AG08395 (cell line): ENCODE results near the gene CACNA1E.
"Not testable (repeated sequence)": the region's sequence is repeated elsewhere in the genome, so short reads cannot be mapped to it uniquely, and the experiment has no call there.

ENCODE experiments used
- DNase-seq: peaks from one replicate; pipeline ENCODE4 v3.0.0; 2012; ENCODE audit warnings: mixed read lengths, low spot score

CACNA1E gene

GRCh38 chr1:181812208-181812607 lies 328.9 kb downstream of the CACNA1E start:
- no peak for DNase-seq

GRCh38 chr1:181813266-181813665 lies 329.9 kb downstream of the CACNA1E start:
- DNase-seq: no peak

- DNase-seq: no peak
Observed at GRCh38 chr1:181816608-181817007, 333.3 kb downstream of the CACNA1E start.

- no peak for DNase-seq
Observed at GRCh38 chr1:181817091-181817490, 333.8 kb downstream of the CACNA1E start.

DNA sequence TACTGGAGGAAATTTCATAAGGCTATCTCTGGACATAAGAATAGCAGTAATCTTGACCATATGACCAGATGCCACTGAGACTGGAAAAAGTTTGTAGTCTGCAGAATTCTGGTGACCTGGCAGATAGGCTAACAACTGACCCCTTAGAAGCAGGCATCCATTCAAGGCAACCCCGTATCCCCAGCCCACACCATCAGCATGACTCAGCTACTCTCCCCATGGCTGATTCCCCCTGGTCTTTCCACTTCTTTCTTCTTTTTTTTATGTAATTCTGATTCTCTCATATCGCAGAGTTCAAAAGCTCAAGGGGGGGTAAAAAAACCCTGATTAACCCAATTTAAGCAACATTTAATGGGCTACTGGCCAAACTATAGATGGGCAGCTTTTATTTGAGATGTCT lies 335.1 kb downstream of the CACNA1E start:
- no peak for DNase-seq

DNA sequence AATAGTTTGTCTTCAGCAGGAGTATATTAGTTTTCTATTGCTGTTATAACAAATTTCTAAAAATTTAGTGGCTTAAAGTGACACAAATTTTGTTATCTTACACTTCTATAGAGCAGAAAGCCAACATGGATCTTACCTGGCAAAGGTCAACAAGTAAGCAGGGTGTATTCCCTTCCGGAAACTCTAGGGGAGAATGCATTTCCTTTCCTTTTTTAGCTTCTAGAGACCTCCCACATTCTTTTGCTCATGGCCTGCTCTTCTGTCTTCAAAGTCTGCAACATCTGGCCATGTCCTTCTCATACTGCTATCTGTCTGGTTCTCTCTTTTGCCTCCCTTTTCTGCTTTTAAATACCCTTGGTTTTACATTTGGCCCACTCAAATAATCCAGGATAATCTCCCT lies 335.6 kb downstream of the CACNA1E start:
- DNase-seq: no peak

- no peak for DNase-seq
Observed at GRCh38 chr1:181821701-181822100, 338.4 kb downstream of the CACNA1E start.

- not testable (repeated sequence) for DNase-seq
Observed at GRCh38 chr1:181832173-181832880, 349.0 kb downstream of the CACNA1E start.

DNA sequence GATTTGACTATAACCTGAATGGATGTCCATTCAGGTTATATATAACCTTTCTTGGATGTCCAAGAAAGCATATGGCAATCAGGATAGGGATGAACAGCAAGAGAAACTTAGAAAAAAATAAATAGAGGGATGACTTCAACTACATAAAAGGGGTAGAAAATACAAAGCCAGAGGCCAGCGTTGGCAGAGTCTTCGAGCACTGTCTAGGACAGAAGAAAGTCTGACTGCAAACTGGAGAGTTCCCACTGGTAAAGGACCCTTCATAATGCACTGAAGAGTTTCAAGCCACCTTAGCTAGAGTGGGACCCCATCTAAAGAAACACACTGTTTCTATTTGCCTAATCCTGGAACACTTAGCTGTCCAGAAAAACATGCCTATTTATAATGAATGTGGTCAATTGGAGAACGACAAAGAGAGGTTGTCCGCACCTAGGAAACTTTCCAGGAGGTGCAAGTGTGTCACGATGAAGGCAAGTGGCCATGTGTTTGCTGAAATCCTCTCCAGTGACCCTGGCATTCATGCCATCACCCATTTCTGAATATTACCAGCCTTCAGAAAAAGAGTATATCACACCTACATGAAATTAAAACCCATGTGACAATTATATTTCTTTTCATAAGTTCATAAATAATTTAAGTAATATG lies 362.8 kb downstream of the CACNA1E start:
- DNase-seq: no peak

GRCh38 chr1:181846681-181847080 lies 363.4 kb downstream of the CACNA1E start:
- no peak for DNase-seq

GRCh38 chr1:181849071-181849470 lies 365.8 kb downstream of the CACNA1E start:
- DNase-seq: no peak

DNA sequence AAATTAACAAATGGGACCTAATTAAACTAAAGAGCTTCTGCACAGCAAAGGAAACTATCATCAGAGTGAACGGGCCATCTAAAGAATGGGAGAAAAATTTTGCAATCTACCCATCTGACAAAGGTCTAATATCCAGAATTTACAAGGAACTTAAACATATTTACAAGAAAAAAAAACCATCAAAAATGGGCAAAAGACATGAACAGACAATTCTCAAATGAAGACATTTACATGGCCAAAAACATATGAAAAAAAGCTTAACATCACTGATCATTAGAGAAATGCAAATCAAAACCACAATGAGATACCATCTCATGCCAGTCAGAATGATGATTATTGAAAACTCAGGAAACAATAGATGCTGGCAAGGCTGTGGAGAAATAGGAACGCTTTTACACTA lies 370.9 kb downstream of the CACNA1E start:
- DNase-seq: not testable (repeated sequence)

DNA sequence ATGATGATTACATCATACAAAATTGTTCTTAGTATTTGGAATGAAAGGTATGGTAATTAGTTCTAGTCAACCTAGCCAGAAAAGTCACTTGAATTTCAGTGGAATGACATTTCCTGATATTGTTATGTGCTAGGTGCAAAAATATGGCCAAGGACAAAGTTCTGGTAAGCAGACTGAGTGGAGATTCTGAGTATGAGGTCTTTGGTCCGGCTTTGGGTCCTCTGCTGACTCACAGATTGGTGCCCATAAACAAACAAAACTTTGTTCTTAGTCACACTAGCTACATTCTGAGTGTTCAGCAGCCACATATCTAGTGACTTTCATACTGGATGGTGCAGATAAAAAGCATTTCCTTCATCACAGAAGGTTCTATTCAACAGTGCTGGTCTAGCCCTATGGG lies 372.1 kb downstream of the CACNA1E start:
- DNase-seq: no peak
